Mesendoderm (in vitro differentiated cells): ENCODE measurements around the gene NAPB.

Source experiments
- DNase-seq: peaks from one replicate; pipeline ENCODE4 v3.0.0; 2013
- H2AK5ac ChIP-seq: 2 replicates; pipeline ENCODE4 v1.6.1; 2013; ENCODE audit warnings: low read length, inconsistent platforms
- H2BK120ac ChIP-seq: 2 replicates; pipeline ENCODE4 v1.6.1; 2013; ENCODE audit warnings: low read depth, mild to moderate bottlenecking, low read length, moderate library complexity, mixed read lengths
- H2BK15ac ChIP-seq: replicated peaks from 2 replicates; pipeline ENCODE4 v1.6.1; 2013; ENCODE audit warnings: low read depth, mild to moderate bottlenecking, moderate library complexity
- H2BK5ac ChIP-seq: 2 replicates; pipeline ENCODE4 v1.6.1; 2013; ENCODE audit warnings: low read length, inconsistent platforms
- H3K18ac ChIP-seq: 2 replicates; pipeline ENCODE4 v1.6.1; 2013; ENCODE audit warnings: mild to moderate bottlenecking, low read length, mixed read lengths
- H3K23ac ChIP-seq: one replicate; pipeline ENCODE4 v1.6.1; 2013; ENCODE audit warnings: low read length
- H3K27ac ChIP-seq: 2 replicates; pipeline ENCODE4 v1.5.1; 2013; ENCODE audit warnings: low read depth, mild to moderate bottlenecking, inconsistent platforms, low read length, moderate library complexity
- H3K27me3 ChIP-seq: 2 replicates; pipeline ENCODE4 v1.6.1; 2013; ENCODE audit warnings: low read length, control low read depth, mild to moderate bottlenecking, inconsistent platforms; ENCODE audit not compliant: insufficient read depth, poor library complexity
- H3K36me3 ChIP-seq: 2 replicates; pipeline ENCODE4 v1.6.1; 2013; ENCODE audit warnings: low read length, inconsistent platforms; ENCODE audit not compliant: control insufficient read depth, insufficient read depth
- H3K4ac ChIP-seq: one replicate; pipeline ENCODE4 v1.6.1; 2013; ENCODE audit warnings: low read depth, mild to moderate bottlenecking, low read length, moderate library complexity
- H3K4me1 ChIP-seq: 2 replicates; pipeline ENCODE4 v1.6.1; 2013; ENCODE audit warnings: low read depth, low read length, inconsistent platforms; ENCODE audit not compliant: control insufficient read depth
- H3K4me2 ChIP-seq: 2 replicates; pipeline ENCODE4 v1.6.1; 2013; ENCODE audit warnings: low read length
- H3K4me3 ChIP-seq: 2 replicates; pipeline ENCODE4 v1.5.1; 2013; ENCODE audit warnings: mild to moderate bottlenecking, low read length
- H3K56ac ChIP-seq: one replicate; pipeline ENCODE4 v1.6.1; 2013; ENCODE audit warnings: low read length
- H3K79me1 ChIP-seq: 2 replicates; pipeline ENCODE4 v1.6.1; 2013; ENCODE audit warnings: low read length, inconsistent platforms
- H3K79me2 ChIP-seq: 2 replicates; pipeline ENCODE4 v1.6.1; 2013; ENCODE audit warnings: mild to moderate bottlenecking, low read length; ENCODE audit not compliant: control insufficient read depth, insufficient read depth
- H3K9ac ChIP-seq: 2 replicates; pipeline ENCODE4 v1.6.1; 2013; ENCODE audit warnings: low read length, inconsistent platforms
- H4K5ac ChIP-seq: one replicate; pipeline ENCODE4 v1.6.1; 2013; ENCODE audit warnings: low read length
- H4K8ac ChIP-seq: one replicate; pipeline ENCODE4 v1.6.1; 2013; ENCODE audit warnings: low read depth, mild to moderate bottlenecking, control low read depth, low read length, moderate library complexity
- WGBS: extraction: QIAGEN DNeasy Blood & Tissue Kit; methylation state at CpG from one replicate; pipeline ENCODE4 v1.1.7; 2013; ENCODE audit warnings: low lambda C conversion rate, missing lambda C conversion rate; ENCODE audit not compliant: insufficient coverage; ENCODE audit errors: extremely low coverage; 5-methylcytosine and 5-hydroxymethylcytosine counted together

The NAPB gene

GRCh38 chr20:23374441-23374840 is 46.8 kb downstream of the NAPB start:
- H3K36me3 ChIP-seq, result peaks cover 14% of the 10 kb centered on the region
- WGBS, result no CpG with 5 or more reads among the region's 5 CpGs
- H2AK5ac ChIP-seq, result no peak overlapping the region

GRCh38 chr20:23371496-23371895 is 49.8 kb downstream of the NAPB start:
- H3K23ac ChIP-seq, result no peak overlapping the region
- no peak overlapping the region for H3K4me3 ChIP-seq
- no peak overlapping the region for H2BK15ac ChIP-seq
- no peak overlapping the region for H3K18ac ChIP-seq
- H3K79me2 ChIP-seq, result peaks cover 8% of the 10 kb centered on the region
- no peak overlapping the region for H4K8ac ChIP-seq
- no peak overlapping the region for H3K4ac ChIP-seq
- H3K27me3 ChIP-seq, result no peaks in the 10 kb centered on the region
- H2BK5ac ChIP-seq, result no peak overlapping the region
- H3K56ac ChIP-seq, result no peak overlapping the region
- WGBS, result no CpG with 5 or more reads among the region's 4 CpGs
- H2AK5ac ChIP-seq, result no peak overlapping the region
- no peaks in the 10 kb centered on the region for H3K4me1 ChIP-seq
- peaks cover 6% of the 10 kb centered on the region for H3K79me1 ChIP-seq
- no peak for DNase-seq
- no peak overlapping the region for H2BK120ac ChIP-seq
- no peak overlapping the region for H3K9ac ChIP-seq
- no peak overlapping the region for H3K27ac ChIP-seq
- H4K5ac ChIP-seq, result no peak overlapping the region
- peaks cover 11% of the 10 kb centered on the region for H3K36me3 ChIP-seq
- no peak overlapping the region for H3K4me2 ChIP-seq

More at GRCh38 chr20:23374441-23374840, 46.8 kb downstream of the NAPB start:
- no peaks in the 10 kb centered on the region for H3K79me1 ChIP-seq
- H2BK120ac ChIP-seq, result no peak overlapping the region
- no peak overlapping the region for H3K9ac ChIP-seq
- DNase-seq, result no peak
- H3K27ac ChIP-seq, result no peak overlapping the region
- H3K4me2 ChIP-seq, result no peak overlapping the region
- H3K18ac ChIP-seq, result no peak overlapping the region
- H3K4me3 ChIP-seq, result no peak overlapping the region
- no peak overlapping the region for H3K23ac ChIP-seq
- no peaks in the 10 kb centered on the region for H3K4me1 ChIP-seq
- H3K4ac ChIP-seq, result no peak overlapping the region
- H4K8ac ChIP-seq, result no peak overlapping the region
- H2BK5ac ChIP-seq, result no peak overlapping the region
- H3K79me2 ChIP-seq, result no peaks in the 10 kb centered on the region
- H4K5ac ChIP-seq, result no peak overlapping the region
- H3K56ac ChIP-seq, result no peak overlapping the region
- no peaks in the 10 kb centered on the region for H3K27me3 ChIP-seq
- no peak overlapping the region for H2BK15ac ChIP-seq

DNA sequence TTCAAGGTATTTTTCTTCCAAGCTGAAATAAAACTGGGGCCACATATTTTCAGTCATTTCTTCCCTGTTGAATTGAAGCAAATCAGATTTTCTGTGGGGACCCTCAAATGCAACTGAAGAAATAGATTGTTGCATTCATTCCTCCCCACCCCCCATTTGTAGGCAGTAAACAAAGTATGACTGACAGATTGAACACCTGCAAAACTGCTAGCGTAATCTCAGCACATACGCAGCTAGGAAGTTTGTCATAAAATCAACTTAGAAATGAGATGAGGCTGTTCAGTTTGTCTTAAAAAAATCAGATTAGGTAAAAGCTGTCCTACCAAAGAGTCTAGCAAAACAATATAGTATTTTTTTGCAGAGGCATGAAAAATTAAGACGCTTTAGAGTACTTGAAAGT is 50.4 kb downstream of the NAPB start:
- Histone ChIP-seq H3K18ac (no peak overlapping the region), H2BK15ac (no peak overlapping the region), H2BK120ac (no peak overlapping the region), H2BK5ac (no peak overlapping the region), H3K27me3 (no peaks in the 10 kb centered on the region), H2AK5ac (no peak overlapping the region), H3K23ac (no peak overlapping the region), H4K5ac (no peak overlapping the region), H3K4me3 (no peak overlapping the region), H3K4ac (no peak overlapping the region), H3K4me1 (no peaks in the 10 kb centered on the region), H3K79me1 (peaks cover 8% of the 10 kb centered on the region), H3K27ac (no peak overlapping the region), H3K56ac (no peak overlapping the region), H3K4me2 (no peak overlapping the region), H3K9ac (no peak overlapping the region), H3K79me2 (peaks cover 12% of the 10 kb centered on the region), H3K36me3 (peaks cover 11% of the 10 kb centered on the region), H4K8ac (no peak overlapping the region)
- WGBS, result no CpG with 5 or more reads among the region's 3 CpGs
- no peak for DNase-seq

GRCh38 chr20:23370274-23370673 is 51.0 kb downstream of the NAPB start:
- Histone ChIP-seq H3K23ac (no peak overlapping the region), H2BK15ac (no peak overlapping the region), H3K56ac (no peak overlapping the region), H3K4me1 (no peaks in the 10 kb centered on the region), H2BK5ac (no peak overlapping the region), H3K27ac (no peak overlapping the region), H3K36me3 (peaks cover 9% of the 10 kb centered on the region), H3K79me2 (peaks cover 16% of the 10 kb centered on the region), H2AK5ac (no peak overlapping the region), H3K4me2 (no peak overlapping the region), H4K5ac (no peak overlapping the region), H3K79me1 (peaks cover 12% of the 10 kb centered on the region), H3K27me3 (no peaks in the 10 kb centered on the region), H3K18ac (no peak overlapping the region), H3K4ac (no peak overlapping the region), H3K9ac (no peak overlapping the region), H4K8ac (no peak overlapping the region), H3K4me3 (no peak overlapping the region), H2BK120ac (no peak overlapping the region)
- no peak for DNase-seq
- WGBS, result no CpG with 5 or more reads among the region's 5 CpGs

- Histone ChIP-seq H3K79me2 (peaks cover 25% of the 10 kb centered on the region), H4K5ac (no peak overlapping the region), H2BK5ac (no peak overlapping the region), H2AK5ac (no peak overlapping the region), H2BK120ac (no peak overlapping the region), H3K27ac (no peak overlapping the region), H3K4ac (no peak overlapping the region), H3K4me2 (no peak overlapping the region), H2BK15ac (no peak overlapping the region), H3K18ac (no peak overlapping the region), H3K56ac (no peak overlapping the region), H3K27me3 (no peaks in the 10 kb centered on the region), H3K9ac (no peak overlapping the region), H3K79me1 (peaks cover 18% of the 10 kb centered on the region), H3K36me3 (peaks cover 8% of the 10 kb centered on the region), H4K8ac (no peak overlapping the region), H3K4me1 (no peaks in the 10 kb centered on the region), H3K4me3 (no peak overlapping the region), H3K23ac (no peak overlapping the region)
- DNase-seq, result no peak
- no CpG with 5 or more reads among the region's 14 CpGs for WGBS
These were observed 52.0 kb downstream of the NAPB start for GRCh38 chr20:23369072-23369823.
